PC-3 (cell line): ENCODE results near the gene COPS8. TPM values are rescaled to one million over a fixed set of nuclear protein-coding genes. Genes with fewer than 3 reads are reported as not detected.

ENCODE experiments used
- ATAC-seq: fragments of 200-7000 bp; cut with Tn5 transposase; 2 replicates; pipeline ENCODE4 v1.9.1; 2020; ENCODE audit warnings: mild to moderate bottlenecking, moderate library complexity
- BruUV-seq: library from RNA; stranded (reverse); fragments of 400-500 nt; replicated peaks from 2 replicates; lab custom pipeline; 2021; lab: Mats Ljungman, UMichigan
- CTCF ChIA-PET: fragments of 300-600 bp; sonication (Branson Sonifier 250); formaldehyde crosslinking; loops from one replicate; lab custom pipeline; 2022; ENCODE audit warnings: antibody characterized with exemption; lab: Charles Lee
- POLR2A ChIA-PET: fragments of 300-600 bp; sonication (Branson Sonifier 250); formaldehyde crosslinking; loops from one replicate; lab custom pipeline; 2022; ENCODE audit warnings: antibody characterized with exemption; ENCODE audit not compliant: unreplicated experiment; lab: Charles Lee
- DNase-seq: peaks from one replicate; pipeline ENCODE4 v3.0.0-alpha.2; 2015
- H2AFZ ChIP-seq: fragments of 300-600 bp; sonication (generic); 2 replicates; pipeline ENCODE4 v1.6.0; 2016; ENCODE audit warnings: antibody characterized with exemption, low read length
- H3F3A ChIP-seq: fragments of 300-600 bp; sonication (generic); one replicate; pipeline ENCODE4 v1.6.0; 2017; ENCODE audit warnings: antibody characterized with exemption, low read length, control low read depth, mild to moderate bottlenecking; ENCODE audit not compliant: unreplicated experiment
- H3K27ac ChIP-seq: fragments of 300-600 bp; sonication (generic); 2 replicates; pipeline ENCODE4 v1.5.1; 2016; ENCODE audit warnings: mild to moderate bottlenecking, low read length
- H3K27me3 ChIP-seq: fragments of 300-600 bp; sonication (generic); 2 replicates; pipeline ENCODE4 v1.6.1; 2016; ENCODE audit warnings: low read length, mixed read lengths
- H3K36me3 ChIP-seq: fragments of 300-600 bp; sonication (generic); 2 replicates; pipeline ENCODE4 v1.6.1; 2016; ENCODE audit warnings: low read depth, mixed run types, low read length, mixed read lengths
- H3K4me1 ChIP-seq: fragments of 300-600 bp; sonication (generic); 2 replicates; pipeline ENCODE4 v1.5.1; 2016; ENCODE audit warnings: low read length; ENCODE audit not compliant: insufficient read depth
- H3K4me2 ChIP-seq: fragments of 300-600 bp; sonication (generic); 2 replicates; pipeline ENCODE4 v1.6.0; 2016; ENCODE audit warnings: low read length
- H3K4me3 ChIP-seq: fragments of 300-600 bp; sonication (generic); 2 replicates; pipeline ENCODE4 v1.5.1; 2016; ENCODE audit warnings: mild to moderate bottlenecking, low read length, mixed read lengths
- H3K79me2 ChIP-seq: fragments of 300-600 bp; sonication (generic); 2 replicates; pipeline ENCODE4 v1.6.1; 2017; ENCODE audit warnings: low read length, mixed read lengths
- H3K9ac ChIP-seq: fragments of 300-600 bp; sonication (generic); 2 replicates; pipeline ENCODE4 v1.6.0; 2016; ENCODE audit warnings: mild to moderate bottlenecking, low read length
- H3K9me2 ChIP-seq: fragments of 300-600 bp; sonication (generic); replicated peaks from 2 replicates; pipeline ENCODE4 v1.6.1; 2016; ENCODE audit warnings: mixed run types, low read length, mixed read lengths
- H3K9me3 ChIP-seq: fragments of 300-600 bp; sonication (generic); 2 replicates; pipeline ENCODE4 v1.6.1; 2016; ENCODE audit warnings: low read length, mixed read lengths
- H4K20me1 ChIP-seq: fragments of 300-600 bp; sonication (generic); 2 replicates; pipeline ENCODE4 v1.6.1; 2016; ENCODE audit warnings: low read length, mixed read lengths
- EZH2 ChIP-seq: fragments of 300-600 bp; sonication (generic); IDR thresholded peaks from one replicate; pipeline ENCODE4 v1.6.1; 2017; ENCODE audit warnings: antibody characterized with exemption, mild to moderate bottlenecking, low read length; ENCODE audit not compliant: unreplicated experiment
- EZH2phosphoT487 ChIP-seq: fragments of 300-600 bp; sonication (generic); IDR thresholded peaks from 2 replicates; pipeline ENCODE4 v1.6.1; 2018; ENCODE audit warnings: mild to moderate bottlenecking, antibody characterized with exemption, low read length, borderline replicate concordance
- intact Hi-C: fragments of 100-400 bp; cut with micrococcal nuclease; formaldehyde crosslinking; loops from 2 replicates; pipeline ENCODE4 v1.9.0; 2023
- total RNA-seq: library from RNA; depleted of rRNA; stranded (reverse); fragments of >200 nt; gene quantifications from 2 replicates; pipeline ENCODE4 v1.2.3, GENCODE V29; 2014
- TF ChIP-seq, protein P1 (sequence below): fragments of 300-600 bp; sonication (generic); conservative IDR thresholded peaks from 2 replicates; pipeline ENCODE4 v1.5.1; 2017; ENCODE audit warnings: antibody characterized with exemption, low read depth, mild to moderate bottlenecking, low read length

COPS8 gene
- total RNA-seq, 1 experiment from 2014 or later: 109 TPM

DNA sequence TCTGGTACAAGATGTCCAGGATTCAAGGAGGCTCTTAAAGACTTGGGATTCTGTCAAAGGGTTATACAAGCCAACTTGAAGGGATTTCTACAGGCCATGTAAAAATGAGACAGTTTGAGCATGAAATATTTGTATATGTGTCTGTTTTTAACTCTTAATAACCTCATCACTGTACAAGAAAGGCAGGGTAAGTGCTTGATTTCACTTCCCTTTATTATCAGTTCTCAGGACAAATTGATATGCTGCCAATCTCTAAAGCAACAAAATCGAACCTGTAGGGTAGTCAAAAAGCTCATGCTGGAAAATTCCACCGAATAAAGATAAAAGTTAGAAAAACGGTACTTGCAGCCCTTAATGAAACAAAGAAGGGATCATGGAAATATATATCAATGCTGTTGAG, 14.1 kb downstream of the COPS8 start:
- ChIA-PET CTCF (no interaction called here), POLR2A (no interaction called here)
- no peak for ATAC-seq
- H3K27me3 ChIP-seq: no peaks in the 10 kb centered on the region
- H3K9me3 ChIP-seq: no peaks in the 10 kb centered on the region
- DNase-seq: no peak
- no peaks in the 10 kb centered on the region; the same call in 1 of the 2 replicates for H3K79me2 ChIP-seq
- no peak overlapping the region for H3K27ac ChIP-seq
- peaks cover 14% of the 10 kb centered on the region for H3F3A ChIP-seq
- H4K20me1 ChIP-seq: peaks cover 8% of the 10 kb centered on the region; the same call in 1 of the 2 replicates
- H3K9ac ChIP-seq: no peak overlapping the region
- H2AFZ ChIP-seq: no peak overlapping the region
- TF ChIP-seq EZH2phosphoT487: no peak
- TF ChIP-seq, protein P1, sequence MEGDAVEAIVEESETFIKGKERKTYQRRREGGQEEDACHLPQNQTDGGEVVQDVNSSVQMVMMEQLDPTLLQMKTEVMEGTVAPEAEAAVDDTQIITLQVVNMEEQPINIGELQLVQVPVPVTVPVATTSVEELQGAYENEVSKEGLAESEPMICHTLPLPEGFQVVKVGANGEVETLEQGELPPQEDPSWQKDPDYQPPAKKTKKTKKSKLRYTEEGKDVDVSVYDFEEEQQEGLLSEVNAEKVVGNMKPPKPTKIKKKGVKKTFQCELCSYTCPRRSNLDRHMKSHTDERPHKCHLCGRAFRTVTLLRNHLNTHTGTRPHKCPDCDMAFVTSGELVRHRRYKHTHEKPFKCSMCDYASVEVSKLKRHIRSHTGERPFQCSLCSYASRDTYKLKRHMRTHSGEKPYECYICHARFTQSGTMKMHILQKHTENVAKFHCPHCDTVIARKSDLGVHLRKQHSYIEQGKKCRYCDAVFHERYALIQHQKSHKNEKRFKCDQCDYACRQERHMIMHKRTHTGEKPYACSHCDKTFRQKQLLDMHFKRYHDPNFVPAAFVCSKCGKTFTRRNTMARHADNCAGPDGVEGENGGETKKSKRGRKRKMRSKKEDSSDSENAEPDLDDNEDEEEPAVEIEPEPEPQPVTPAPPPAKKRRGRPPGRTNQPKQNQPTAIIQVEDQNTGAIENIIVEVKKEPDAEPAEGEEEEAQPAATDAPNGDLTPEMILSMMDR: no peak
- no peak for TF ChIP-seq EZH2
- H3K4me1 ChIP-seq: peaks cover 28% of the 10 kb centered on the region
- peaks cover 56% of the 10 kb centered on the region for H3K36me3 ChIP-seq
- no peak overlapping the region for H3K4me2 ChIP-seq
- no peak overlapping the region for H3K4me3 ChIP-seq
- no TSS peak for BruUV-seq
- intact Hi-C loops: no loop called here
- H3K9me2 ChIP-seq: no peaks in the 10 kb centered on the region

DNA sequence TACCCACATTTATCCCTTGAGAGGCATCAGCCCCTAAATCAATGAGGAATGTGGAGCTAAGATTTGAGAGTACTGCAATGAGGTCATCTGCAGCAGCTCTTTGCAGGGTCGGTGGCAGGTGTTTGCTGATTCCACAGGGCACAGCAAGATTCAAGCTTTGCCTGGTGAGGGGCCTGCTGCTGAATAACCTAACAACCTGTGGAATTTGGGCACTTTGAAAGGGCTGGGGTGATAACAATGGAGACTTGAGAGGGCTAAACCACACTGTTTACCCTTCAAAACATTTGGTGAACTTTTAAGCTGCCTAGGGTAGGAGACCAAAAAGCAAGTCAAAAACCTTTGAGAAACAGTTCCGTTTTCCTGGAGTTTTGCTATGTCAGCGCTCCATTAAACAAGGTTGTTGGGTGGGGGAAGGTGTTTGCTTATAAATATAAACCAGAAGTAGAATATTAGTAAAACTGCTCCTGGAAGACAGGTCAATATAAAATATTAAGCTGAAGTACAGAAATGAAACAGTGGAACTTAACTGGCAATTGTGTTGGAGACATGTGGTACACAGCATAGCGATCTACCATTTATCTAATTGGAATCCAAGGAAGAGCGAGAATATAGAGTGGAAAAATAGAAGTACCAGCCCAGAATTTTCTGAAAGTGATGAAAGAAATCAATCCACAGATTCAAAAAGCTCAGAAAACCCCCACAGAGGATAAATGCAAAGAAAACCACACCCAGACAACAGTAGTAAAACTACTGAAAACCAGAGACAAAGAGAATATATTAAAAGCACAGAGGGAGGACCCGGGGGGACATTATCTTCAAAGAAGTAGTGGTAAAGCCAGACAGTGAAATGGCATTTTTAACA, 15.7 kb downstream of the COPS8 start:
- H2AFZ ChIP-seq: no peak overlapping the region
- peaks cover 24% of the 10 kb centered on the region for H3K4me1 ChIP-seq
- TF ChIP-seq EZH2: no peak
- no peak for TF ChIP-seq EZH2phosphoT487
- TF ChIP-seq, protein P1: no peak
- H3F3A ChIP-seq: peaks cover 14% of the 10 kb centered on the region
- DNase-seq: no peak
- H3K4me3 ChIP-seq: no peak overlapping the region
- H3K9me3 ChIP-seq: no peaks in the 10 kb centered on the region
- no peaks in the 10 kb centered on the region for H3K9me2 ChIP-seq
- no peaks in the 10 kb centered on the region for H3K27me3 ChIP-seq
- BruUV-seq: no TSS peak
- peaks cover 44% of the 10 kb centered on the region for H3K36me3 ChIP-seq
- intact Hi-C loops: no loop called here
- H3K79me2 ChIP-seq: no peaks in the 10 kb centered on the region
- H3K27ac ChIP-seq: no peak overlapping the region
- H3K4me2 ChIP-seq: no peak overlapping the region
- no peak overlapping the region for H3K9ac ChIP-seq
- no peak for ATAC-seq
- H4K20me1 ChIP-seq: peaks cover 8% of the 10 kb centered on the region; the same call in 1 of the 2 replicates
- CTCF ChIA-PET: no interaction called here
- POLR2A ChIA-PET: no interaction called here

GRCh38 chr2:237102428-237102827, 16.7 kb downstream of the COPS8 start:
- Histone ChIP-seq H3K4me2 (no peak overlapping the region), H3K9me3 (no peaks in the 10 kb centered on the region), H3K9ac (no peak overlapping the region), H3K79me2 (no peaks in the 10 kb centered on the region), H3K27me3 (no peaks in the 10 kb centered on the region), H4K20me1 (peaks cover 5% of the 10 kb centered on the region; the same call in 1 of the 2 replicates), H3K36me3 (peaks cover 33% of the 10 kb centered on the region), H3F3A (peaks cover 3% of the 10 kb centered on the region), H3K4me1 (peaks cover 13% of the 10 kb centered on the region), H3K27ac (no peak overlapping the region), H3K4me3 (no peak overlapping the region), H2AFZ (no peak overlapping the region), H3K9me2 (no peaks in the 10 kb centered on the region)
- TF ChIP-seq EZH2phosphoT487: no peak
- TF ChIP-seq EZH2: no peak
- TF ChIP-seq, protein P1: no peak
- no TSS peak for BruUV-seq
- intact Hi-C loops: no loop called here
- DNase-seq: no peak
- no peak for ATAC-seq
- CTCF ChIA-PET: no interaction called here
- POLR2A ChIA-PET: no interaction called here
